ENCODE data around the gene ZNF431.
"Not testable (repeated sequence)": the region's sequence is repeated elsewhere in the genome, so short reads cannot be mapped to it uniquely, and the experiment has no call there.

The ZNF431 gene

GRCh38 chr19:21128901-21129698, 12.7 kb upstream of the ZNF431 start:
- H3K4me3 ChIP-seq (ENCODE audit: low read length) = no peak overlapping the region
- no peaks in the 10 kb centered on the region for H3K36me3 ChIP-seq (ENCODE audit: control insufficient read depth, insufficient read depth, low read length)
- no peaks in the 10 kb centered on the region for H3K4me1 ChIP-seq (ENCODE audit: control insufficient read depth, insufficient read depth, low read length)
- H3K27ac ChIP-seq (ENCODE audit: low read depth, low read length) = no peak overlapping the region
- no peak overlapping the region for H3K9ac ChIP-seq (ENCODE audit: low read length)
- no peaks in the 10 kb centered on the region for H3K27me3 ChIP-seq (ENCODE audit: control insufficient read depth, insufficient read depth, low read length)

GRCh38 chr19:21130097-21130775, 11.6 kb upstream of the ZNF431 start:
- Histone ChIP-seq H3K36me3 (ENCODE audit: control insufficient read depth, insufficient read depth, low read length) (no peaks in the 10 kb centered on the region), H3K27ac (ENCODE audit: low read depth, low read length) (no peak overlapping the region), H3K27me3 (ENCODE audit: control insufficient read depth, insufficient read depth, low read length) (no peaks in the 10 kb centered on the region), H3K9ac (ENCODE audit: low read length) (no peak overlapping the region), H3K4me3 (ENCODE audit: low read length) (no peak overlapping the region), H3K4me1 (ENCODE audit: control insufficient read depth, insufficient read depth, low read length) (no peaks in the 10 kb centered on the region)

GRCh38 chr19:21133633-21134032, 8.2 kb upstream of the ZNF431 start:
- H3K27ac ChIP-seq (ENCODE audit: low read depth, low read length) = no peak overlapping the region

GRCh38 chr19:21134934-21135366, 6.9 kb upstream of the ZNF431 start:
- H3K36me3 ChIP-seq (ENCODE audit: control insufficient read depth, insufficient read depth, low read length) = no peaks in the 10 kb centered on the region

More at GRCh38 chr19:21133633-21134032, 8.2 kb upstream of the ZNF431 start:
- no peaks in the 10 kb centered on the region for H3K4me1 ChIP-seq (ENCODE audit: control insufficient read depth, insufficient read depth, low read length)
- no peaks in the 10 kb centered on the region for H3K36me3 ChIP-seq (ENCODE audit: control insufficient read depth, insufficient read depth, low read length)
- H3K4me3 ChIP-seq (ENCODE audit: low read length) = no peak overlapping the region
- no peaks in the 10 kb centered on the region for H3K27me3 ChIP-seq (ENCODE audit: control insufficient read depth, insufficient read depth, low read length)
- H3K9ac ChIP-seq (ENCODE audit: low read length) = no peak overlapping the region

GRCh38 chr19:21135433-21135832, 6.4 kb upstream of the ZNF431 start:
- Histone ChIP-seq H3K36me3 (ENCODE audit: control insufficient read depth, insufficient read depth, low read length) (no peaks in the 10 kb centered on the region), H3K9ac (ENCODE audit: low read length) (no peak overlapping the region), H3K27me3 (ENCODE audit: control insufficient read depth, insufficient read depth, low read length) (no peaks in the 10 kb centered on the region), H3K4me1 (ENCODE audit: control insufficient read depth, insufficient read depth, low read length) (no peaks in the 10 kb centered on the region), H3K27ac (ENCODE audit: low read depth, low read length) (no peak overlapping the region), H3K4me3 (ENCODE audit: low read length) (no peak overlapping the region)

More at GRCh38 chr19:21134934-21135366, 6.9 kb upstream of the ZNF431 start:
- no peak overlapping the region for H3K27ac ChIP-seq (ENCODE audit: low read depth, low read length)
- no peak overlapping the region for H3K9ac ChIP-seq (ENCODE audit: low read length)
- H3K4me1 ChIP-seq (ENCODE audit: control insufficient read depth, insufficient read depth, low read length) = no peaks in the 10 kb centered on the region
- no peak overlapping the region for H3K4me3 ChIP-seq (ENCODE audit: low read length)
- no peaks in the 10 kb centered on the region for H3K27me3 ChIP-seq (ENCODE audit: control insufficient read depth, insufficient read depth, low read length)

- H3K27ac ChIP-seq (ENCODE audit: low read depth, low read length) = no peak overlapping the region
- no peaks in the 10 kb centered on the region for H3K4me1 ChIP-seq (ENCODE audit: control insufficient read depth, insufficient read depth, low read length)
- no peaks in the 10 kb centered on the region for H3K36me3 ChIP-seq (ENCODE audit: control insufficient read depth, insufficient read depth, low read length)
- H3K4me3 ChIP-seq (ENCODE audit: low read length) = no peak overlapping the region
- H3K27me3 ChIP-seq (ENCODE audit: control insufficient read depth, insufficient read depth, low read length) = no peaks in the 10 kb centered on the region
- no peak overlapping the region for H3K9ac ChIP-seq (ENCODE audit: low read length)
Measured at GRCh38 chr19:21138130-21138529, 3.7 kb upstream of the ZNF431 start.

GRCh38 chr19:21141006-21141405, 834 bp upstream of the ZNF431 start:
- H3K27ac ChIP-seq (ENCODE audit: low read depth, low read length); H3K9ac ChIP-seq (ENCODE audit: low read length); H3K4me3 ChIP-seq (ENCODE audit: low read length): not testable (repeated sequence)

GRCh38 chr19:21143428-21143827, 1.6 kb downstream of the ZNF431 start:
- Histone ChIP-seq H3K27ac (ENCODE audit: low read depth, low read length) (no peak overlapping the region), H3K4me1 (ENCODE audit: control insufficient read depth, insufficient read depth, low read length) (peaks cover under 1% of the 10 kb centered on the region), H3K27me3 (ENCODE audit: control insufficient read depth, insufficient read depth, low read length) (no peaks in the 10 kb centered on the region), H3K36me3 (ENCODE audit: control insufficient read depth, insufficient read depth, low read length) (peaks cover 7% of the 10 kb centered on the region), H3K9ac (ENCODE audit: low read length) (no peak overlapping the region), H3K4me3 (ENCODE audit: low read length) (no peak overlapping the region)

More at GRCh38 chr19:21141006-21141405, 834 bp upstream of the ZNF431 start:
- H3K27me3 ChIP-seq (ENCODE audit: control insufficient read depth, insufficient read depth, low read length); H3K36me3 ChIP-seq (ENCODE audit: control insufficient read depth, insufficient read depth, low read length); H3K4me1 ChIP-seq (ENCODE audit: control insufficient read depth, insufficient read depth, low read length): not testable (repeated sequence)

GRCh38 chr19:21143854-21144253, 2.0 kb downstream of the ZNF431 start:
- Histone ChIP-seq H3K27ac (ENCODE audit: low read depth, low read length) (no peak overlapping the region), H3K27me3 (ENCODE audit: control insufficient read depth, insufficient read depth, low read length) (no peaks in the 10 kb centered on the region), H3K4me3 (ENCODE audit: low read length) (no peak overlapping the region), H3K4me1 (ENCODE audit: control insufficient read depth, insufficient read depth, low read length) (peaks cover 4% of the 10 kb centered on the region), H3K9ac (ENCODE audit: low read length) (no peak overlapping the region), H3K36me3 (ENCODE audit: control insufficient read depth, insufficient read depth, low read length) (peaks cover 7% of the 10 kb centered on the region)

- Histone ChIP-seq H3K27me3 (ENCODE audit: control insufficient read depth, insufficient read depth, low read length) (no peaks in the 10 kb centered on the region), H3K27ac (ENCODE audit: low read depth, low read length) (no peak overlapping the region), H3K36me3 (ENCODE audit: control insufficient read depth, insufficient read depth, low read length) (peaks cover 7% of the 10 kb centered on the region), H3K4me1 (ENCODE audit: control insufficient read depth, insufficient read depth, low read length) (peaks cover 7% of the 10 kb centered on the region), H3K9ac (ENCODE audit: low read length) (no peak overlapping the region), H3K4me3 (ENCODE audit: low read length) (no peak overlapping the region)
Measured at GRCh38 chr19:21147540-21147939, 5.7 kb downstream of the ZNF431 start.

- Histone ChIP-seq H3K27me3 (ENCODE audit: control insufficient read depth, insufficient read depth, low read length) (no peaks in the 10 kb centered on the region), H3K9ac (ENCODE audit: low read length) (no peak overlapping the region), H3K36me3 (ENCODE audit: control insufficient read depth, insufficient read depth, low read length) (peaks cover 7% of the 10 kb centered on the region), H3K27ac (ENCODE audit: low read depth, low read length) (no peak overlapping the region), H3K4me3 (ENCODE audit: low read length) (no peak overlapping the region), H3K4me1 (ENCODE audit: control insufficient read depth, insufficient read depth, low read length) (peaks cover 7% of the 10 kb centered on the region)
Measured at GRCh38 chr19:21148681-21149080, 6.8 kb downstream of the ZNF431 start.

GRCh38 chr19:21149877-21150276, 8.0 kb downstream of the ZNF431 start:
- no peaks in the 10 kb centered on the region for H3K27me3 ChIP-seq (ENCODE audit: control insufficient read depth, insufficient read depth, low read length)
- H3K36me3 ChIP-seq (ENCODE audit: control insufficient read depth, insufficient read depth, low read length) = peaks cover 7% of the 10 kb centered on the region
- H3K4me3 ChIP-seq (ENCODE audit: low read length) = no peak overlapping the region
- H3K9ac ChIP-seq (ENCODE audit: low read length) = no peak overlapping the region
- no peak overlapping the region for H3K27ac ChIP-seq (ENCODE audit: low read depth, low read length)
- peaks cover 7% of the 10 kb centered on the region for H3K4me1 ChIP-seq (ENCODE audit: control insufficient read depth, insufficient read depth, low read length)
